Smooth muscle cell of the pulmonary artery (primary cell): ENCODE measurements around the gene PPP2R3C. TPM values are rescaled to one million over a fixed set of nuclear protein-coding genes. Genes with fewer than 3 reads are reported as not detected.

Experiments used
- total RNA-seq: library from RNA; depleted of rRNA; stranded (reverse); fragments of >200 nt; gene quantifications from 2 replicates; pipeline ENCODE4 v1.2.3, GENCODE V29; 2014

The PPP2R3C gene
- 30.6 and 31.8 TPM in 2 replicates for total RNA-seq

DNA sequence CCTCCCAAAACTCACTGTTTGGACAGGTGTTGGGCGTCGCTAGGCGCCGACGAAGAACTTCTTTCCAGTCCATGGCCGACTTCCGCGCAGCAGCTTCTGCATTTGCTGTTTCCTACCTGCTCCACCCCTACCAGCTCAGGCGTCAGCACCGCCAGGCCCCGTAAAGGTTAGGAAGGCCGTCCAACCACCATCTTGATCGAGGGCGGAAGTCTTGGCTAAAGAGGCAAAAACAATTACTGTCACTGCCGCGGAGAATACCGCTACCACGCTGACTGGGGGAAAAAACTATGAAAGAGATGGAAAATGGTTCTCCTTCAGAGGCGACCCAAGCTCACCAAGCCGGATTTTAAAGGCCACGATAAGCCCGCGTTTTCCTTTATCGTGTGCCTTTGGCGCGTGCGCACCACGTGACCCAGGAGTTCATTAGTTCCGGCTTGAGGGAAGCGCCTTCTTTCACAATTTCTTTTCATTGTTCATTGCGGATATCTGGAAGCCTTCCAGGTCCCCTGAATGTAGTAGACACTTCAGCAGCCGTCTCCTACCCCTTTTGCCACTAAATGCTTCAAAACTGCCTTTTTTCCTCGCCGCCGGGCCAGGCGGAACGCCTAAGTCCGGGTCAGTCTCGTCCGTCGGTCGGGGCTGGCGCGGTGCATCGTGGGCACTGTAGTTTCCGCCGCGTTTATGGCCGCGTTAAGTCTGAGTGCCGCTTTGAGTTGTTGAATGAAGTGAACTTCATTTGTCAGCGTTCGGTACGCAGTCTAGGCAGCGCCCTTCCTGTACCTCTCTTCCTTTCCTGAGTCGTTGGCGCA, at the start of gene PPP2R3C, which contains the start of gene PRORP:
Gene PPP2R3C, minus strand, starts transcription at position 104 of the 809 bp plus-strand sequence. Its CDS starts 31 bp downstream, at position 73.
Gene PRORP, plus strand, starts transcription at position 666 of the 809 bp plus-strand sequence. CDS start 694 bp downstream, outside the sequence.

DNA sequence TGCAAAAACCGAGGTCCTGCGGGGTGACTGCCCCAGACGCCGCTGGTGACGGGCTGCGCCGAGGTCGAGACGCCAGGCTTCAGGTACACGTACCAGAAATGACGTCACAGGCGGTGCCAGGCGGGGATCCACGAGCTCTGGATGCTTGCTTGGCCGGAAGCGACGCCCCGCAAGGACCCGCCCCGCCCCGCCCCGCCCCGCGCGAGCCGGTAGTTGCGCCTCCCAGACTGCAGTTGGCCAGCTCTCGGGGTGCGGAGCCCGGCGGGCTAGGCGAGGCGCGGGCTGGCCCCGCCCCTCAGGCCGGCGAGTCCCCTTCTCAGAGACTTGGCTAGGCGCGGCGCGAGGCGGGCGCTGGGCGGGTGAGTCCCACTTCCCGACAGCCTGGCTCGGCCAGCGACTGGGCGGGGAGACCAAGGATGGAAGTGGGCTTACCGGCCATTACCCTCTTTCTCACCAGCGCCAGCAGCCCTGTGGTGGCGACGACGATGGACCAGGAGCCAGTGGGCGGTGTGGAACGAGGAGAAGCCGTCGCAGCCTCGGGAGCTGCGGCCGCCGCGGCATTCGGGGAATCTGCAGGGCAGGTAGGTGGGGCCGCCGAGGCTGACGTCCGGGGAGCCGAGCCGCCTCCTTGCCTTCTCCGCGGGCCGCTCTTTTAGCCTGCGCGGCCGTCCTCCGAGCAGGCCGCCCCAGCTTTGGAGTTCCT, 75.6 kb downstream of the PPP2R3C start, which contains the start of gene FAM177A1:
Gene FAM177A1, plus strand, starts transcription at position 225 of the 703 bp plus-strand sequence. Its CDS starts 192 bp downstream, at position 417.

Other genes with a start within 250 kb of the PPP2R3C start
- 20.6 and 23.9 TPM in 2 replicates for gene BAZ1A, start 246.6 kb downstream of the PPP2R3C start, total RNA-seq
- 55.2 and 75.4 TPM in 2 replicates for gene SRP54, start 139.0 kb downstream of the PPP2R3C start, total RNA-seq
- 49.3 and 54.3 TPM in 2 replicates for gene FAM177A1, start 75.7 kb downstream of the PPP2R3C start, total RNA-seq
- gene PRORP, start 562 bp upstream of the PPP2R3C start, total RNA-seq, result 29.3 and 34.2 TPM in 2 replicates
- gene PSMA6, start 170.4 kb upstream of the PPP2R3C start, total RNA-seq, result 101 and 116 TPM in 2 replicates